Naive thymus-derived CD8-positive, alpha-beta T cell (primary cell): ENCODE data around the gene C19orf38. TPM values are rescaled to one million over a fixed set of nuclear protein-coding genes. Genes with fewer than 3 reads are reported as not detected.

Experiments used
- ATAC-seq, 2 donors: fragments of 150-1000 bp; cut with Tn5 transposase in 1 of 2; sonication (Bioruptor Pico), chemical (Tn5 transposase) in 1 of 2; 1 replicate in 1 of 2; 2 replicates in 1 of 2; pipeline ENCODE4 v1.10.0; 2021; ENCODE audit warnings: mild to moderate bottlenecking in 2 of 2, moderate library complexity in 2 of 2
- POLR2A ChIA-PET: fragments of 350-600 bp; sonication (Branson Sonifier 250); formaldehyde crosslinking; loops from one replicate; lab custom pipeline; 2021; ENCODE audit warnings: antibody characterized with exemption; lab: Charles Lee
- DNase-seq, 10 donors: peaks; one replicate each; pipeline versions ENCODE4 v3.0.0 to v3.0.0-alpha.2; 2020 to 2022
- H3K27ac Mint-ChIP-seq, 10 donors: one replicate each; pipeline ENCODE4 v1.8.0; 2020 to 2022; ENCODE audit warnings: mild to moderate bottlenecking in 10 of 10, mixed read lengths in 10 of 10, moderate library complexity in 4 of 10, inconsistent platforms in 1 of 10
- H3K27me3 Mint-ChIP-seq, 5 donors: one replicate each; pipeline ENCODE4 v1.8.0; 2021 to 2022; ENCODE audit warnings: mixed read lengths in 5 of 5
- H3K36me3 Mint-ChIP-seq, 3 donors: one replicate each; pipeline ENCODE4 v1.8.0; 2020 to 2022; ENCODE audit warnings: mixed read lengths in 3 of 3, mild to moderate bottlenecking in 2 of 3, inconsistent platforms in 1 of 3
- H3K4me1 Mint-ChIP-seq, 4 donors: one replicate each; pipeline ENCODE4 v1.8.0; 2021 to 2022; ENCODE audit warnings: mixed read lengths in 4 of 4
- H3K4me3 Mint-ChIP-seq, 10 donors: one replicate each; pipeline ENCODE4 v1.8.0; 2020 to 2022; ENCODE audit warnings: mild to moderate bottlenecking in 10 of 10, mixed read lengths in 10 of 10, moderate library complexity in 6 of 10, inconsistent platforms in 1 of 10
- H3K9me3 Mint-ChIP-seq, 9 donors: one replicate each; pipeline ENCODE4 v1.8.0; 2020 to 2022; ENCODE audit warnings: mixed read lengths in 9 of 9, mild to moderate bottlenecking in 3 of 9, inconsistent platforms in 1 of 9, moderate library complexity in 1 of 9
- polyA plus RNA-seq, 3 donors: library from polyadenylated mRNA; unstranded; fragments of 300-500 nt; fragmentation: Illumina TruSeq; gene quantifications; one replicate each; pipeline ENCODE4 v1.2.3, GENCODE V29; 2021
- total RNA-seq, 8 experiments: library from RNA in 2 of 8; stranded (reverse) in 2 of 8; gene quantifications; one replicate each; pipeline ENCODE4 v1.2.3 and lab custom pipeline; 2021 to 2026

Gene C19orf38
- total RNA-seq (under 1 TPM; 0.41 to 0.60 TPM), polyA plus RNA-seq (under 1 TPM in 1 of 3 donors, not detected in 2; 0.17 TPM), total RNA-seq (lab: John Stamatoyannopoulos, UW) (0 to 0.86 (median 0.48) reads per million in 6 experiments)

GRCh38 chr19:10848230-10848856 is at the start of gene C19orf38:
Gene C19orf38, plus strand, starts transcription at chr19:10848415. Its CDS starts 94 bp downstream, at chr19:10848509.
- no peak for DNase-seq
- peaks cover 1 to 11% (median 8%) of the 10 kb centered on the region in 4 donors for H3K4me1 Mint-ChIP-seq
- POLR2A ChIA-PET: interaction anchor here (1.4 kb wide), 1 partner anchor 13 kb away, joined by 3 read pairs; the partner anchor contains the start of gene TMED1

DNA sequence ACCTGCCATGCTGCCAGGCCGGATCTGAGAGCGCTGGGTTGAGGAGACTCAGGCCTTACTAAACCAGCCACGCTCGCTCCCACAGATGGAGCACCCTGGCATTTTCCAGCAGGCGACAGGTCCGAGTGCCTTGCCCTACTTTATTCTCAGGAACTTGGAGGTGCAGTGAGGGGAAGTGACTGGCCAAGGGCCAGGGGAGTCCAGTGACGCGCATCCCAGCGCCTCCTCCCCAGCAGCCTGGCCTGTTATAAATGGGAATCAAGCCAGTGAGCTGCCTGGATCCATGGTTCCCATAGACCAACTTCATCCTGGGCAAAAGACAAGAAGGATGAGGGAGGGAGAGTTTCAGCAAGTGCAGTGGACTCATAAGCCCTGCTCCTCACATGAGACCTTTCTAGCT is 47.7 kb upstream of the C19orf38 start:
- Mint-ChIP-seq H3K4me1 (peaks cover 11 to 32% (median 21%) of the 10 kb centered on the region in 4 donors), H3K36me3 (peaks cover 0 to 68% (median 13%) of the 10 kb centered on the region in 3 donors), H3K9me3 (no peaks in the 10 kb centered on the region), H3K27ac (peak overlapping the region in 6 of 10 donors; percentile 14 to 89 (median 64)), H3K4me3 (no peak overlapping the region), H3K27me3 (no peaks in the 10 kb centered on the region)
- no peak for ATAC-seq
- DNase-seq: no peak
- POLR2A ChIA-PET: no interaction called here

More at GRCh38 chr19:10848230-10848856, at the start of gene C19orf38:
- H3K27me3 Mint-ChIP-seq: peaks cover 0 to 3% (median 0%) of the 10 kb centered on the region in 5 donors
- ATAC-seq: peak in 1 of 2 donors; percentile 52
- H3K9me3 Mint-ChIP-seq: peaks cover 0 to 15% (median 4%) of the 10 kb centered on the region in 9 donors
- peak within 1 kb of the TSS; percentile 26 to 67 (median 36) for H3K4me3 Mint-ChIP-seq
- H3K27ac Mint-ChIP-seq: peak within 1 kb of the TSS in 3 of 10 donors; percentile 35 to 56 (median 37)
- H3K36me3 Mint-ChIP-seq: peaks cover 0 to 4% (median 4%) of the 10 kb centered on the region in 3 donors

DNA sequence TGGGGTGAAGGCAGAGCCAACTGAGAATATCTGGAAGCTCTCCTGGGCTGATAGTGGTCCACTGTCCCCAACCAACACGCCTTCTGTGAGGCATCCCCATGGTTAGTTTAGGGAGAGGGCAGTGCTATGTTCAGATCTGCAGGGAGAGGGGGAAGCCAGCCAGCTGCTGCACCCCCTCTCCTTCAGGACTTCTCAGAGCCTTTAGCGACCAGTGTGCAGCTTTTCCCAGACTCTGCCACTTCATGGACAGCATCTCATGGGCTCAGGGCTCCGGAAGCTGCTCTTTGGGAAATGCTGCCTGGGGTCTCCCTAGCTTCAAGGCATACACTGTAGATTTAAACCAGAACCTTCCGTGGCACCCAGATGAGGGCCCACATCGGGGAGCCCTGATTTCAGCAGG is 45.7 kb upstream of the C19orf38 start:
- peaks cover 8 to 24% (median 14%) of the 10 kb centered on the region in 4 donors for H3K4me1 Mint-ChIP-seq
- peak overlapping the region in 1 of 10 donors; percentile 38 for H3K27ac Mint-ChIP-seq
- no peaks in the 10 kb centered on the region for H3K9me3 Mint-ChIP-seq
- H3K4me3 Mint-ChIP-seq: no peak overlapping the region
- POLR2A ChIA-PET: no interaction called here
- no peaks in the 10 kb centered on the region for H3K27me3 Mint-ChIP-seq
- DNase-seq (no peak), ATAC-seq (no peak)
- H3K36me3 Mint-ChIP-seq: peaks cover 0 to 59% (median 13%) of the 10 kb centered on the region in 3 donors

GRCh38 chr19:10803252-10803651 is 45.0 kb upstream of the C19orf38 start:
- no peak for DNase-seq
- ATAC-seq: no peak
- Mint-ChIP-seq H3K27me3 (no peaks in the 10 kb centered on the region), H3K36me3 (peaks cover 0 to 64% (median 13%) of the 10 kb centered on the region in 3 donors), H3K4me1 (peaks cover 6 to 20% (median 9%) of the 10 kb centered on the region in 4 donors), H3K9me3 (no peaks in the 10 kb centered on the region), H3K27ac (peak overlapping the region in 1 of 10 donors; percentile 52), H3K4me3 (peak overlapping the region in 1 of 10 donors; percentile 7)
- POLR2A ChIA-PET: no interaction called here

GRCh38 chr19:10805065-10805757 is 43.0 kb upstream of the C19orf38 start:
- POLR2A ChIA-PET: interaction anchor here (0.9 kb wide), 1 partner anchor 75 kb away, joined by 3 read pairs; no protein-coding TSS in a partner anchor
- Mint-ChIP-seq H3K9me3 (no peaks in the 10 kb centered on the region), H3K27ac (peak overlapping the region in 6 of 10 donors; percentile 5 to 60 (median 40)), H3K4me1 (peaks cover 16 to 23% (median 18%) of the 10 kb centered on the region in 4 donors), H3K4me3 (no peak overlapping the region), H3K27me3 (no peaks in the 10 kb centered on the region), H3K36me3 (peaks cover 0 to 66% (median 20%) of the 10 kb centered on the region in 3 donors)
- DNase-seq (no peak), ATAC-seq (no peak)

GRCh38 chr19:10805758-10806247 is 42.4 kb upstream of the C19orf38 start:
- Mint-ChIP-seq H3K27ac (peak overlapping the region in 2 of 10 donors; percentile 34 to 60), H3K4me1 (peaks cover 16 to 23% (median 18%) of the 10 kb centered on the region in 4 donors), H3K9me3 (no peaks in the 10 kb centered on the region), H3K36me3 (peaks cover 0 to 60% (median 20%) of the 10 kb centered on the region in 3 donors), H3K4me3 (no peak overlapping the region), H3K27me3 (no peaks in the 10 kb centered on the region)
- ATAC-seq: no peak
- DNase-seq: no peak
- POLR2A ChIA-PET: interaction anchor here (0.9 kb wide), 1 partner anchor 75 kb away, joined by 3 read pairs; no protein-coding TSS in a partner anchor

- H3K27me3 Mint-ChIP-seq: no peaks in the 10 kb centered on the region
- peaks cover 0 to 52% (median 16%) of the 10 kb centered on the region in 3 donors for H3K36me3 Mint-ChIP-seq
- ATAC-seq (peak in 1 of 2 donors; percentile 59), DNase-seq (no peak)
- H3K9me3 Mint-ChIP-seq: no peaks in the 10 kb centered on the region
- H3K4me1 Mint-ChIP-seq: peaks cover 16 to 34% (median 19%) of the 10 kb centered on the region in 4 donors
- peak overlapping the region in 2 of 10 donors; percentile 15 to 31 for H3K4me3 Mint-ChIP-seq
- POLR2A ChIA-PET: no interaction called here
- peak overlapping the region; percentile 0 to 83 (median 56) for H3K27ac Mint-ChIP-seq
These were observed 39.1 kb upstream of the C19orf38 start for GRCh38 chr19:10808937-10809649.

DNA sequence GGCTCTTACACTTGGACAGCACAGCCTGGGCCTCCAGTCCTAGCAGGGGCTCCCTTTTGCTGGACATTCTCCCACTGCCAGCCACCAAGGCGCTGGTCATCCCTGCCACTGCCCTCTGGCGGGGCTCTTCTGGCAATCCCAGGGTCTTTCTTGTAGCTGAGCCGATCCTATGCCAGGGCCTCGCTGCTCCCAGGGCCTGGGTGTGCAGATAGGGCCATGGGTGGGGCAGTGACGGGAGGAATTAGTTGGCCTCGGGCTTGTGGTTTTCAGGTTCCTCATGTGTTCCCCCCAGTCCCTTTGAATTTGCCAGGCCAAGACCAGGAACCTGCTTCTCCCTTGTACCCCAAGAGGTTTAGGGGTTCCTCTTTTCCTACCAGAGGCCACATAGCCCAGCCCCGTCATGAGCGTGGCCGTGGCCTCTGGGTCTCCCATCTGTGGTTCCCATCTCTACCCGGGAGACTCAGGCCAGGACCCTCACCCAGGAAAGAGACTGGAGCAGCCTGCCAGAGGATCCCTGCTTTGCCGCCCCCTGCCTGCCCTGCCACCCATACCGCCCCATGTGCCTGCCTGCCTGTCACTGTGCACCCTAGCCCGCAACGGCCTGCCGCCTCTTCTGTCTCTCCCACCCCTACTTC is 38.4 kb upstream of the C19orf38 start:
- DNase-seq: no peak
- H3K36me3 Mint-ChIP-seq: peaks cover 0 to 53% (median 12%) of the 10 kb centered on the region in 3 donors

GRCh38 chr19:10811391-10812111 is 36.7 kb upstream of the C19orf38 start:
- Mint-ChIP-seq H3K9me3 (no peaks in the 10 kb centered on the region), H3K4me1 (peaks cover 13 to 43% (median 19%) of the 10 kb centered on the region in 4 donors), H3K27me3 (no peaks in the 10 kb centered on the region), H3K36me3 (peaks cover 0 to 47% (median 7%) of the 10 kb centered on the region in 3 donors), H3K27ac (peak overlapping the region in 2 of 10 donors; percentile 25 to 43), H3K4me3 (no peak overlapping the region)
- ATAC-seq (no peak), DNase-seq (no peak)
- POLR2A ChIA-PET: no interaction called here

More for the DNA sequence above, 38.4 kb upstream of the C19orf38 start:
- peaks cover 15 to 41% (median 19%) of the 10 kb centered on the region in 4 donors for H3K4me1 Mint-ChIP-seq
- POLR2A ChIA-PET: no interaction called here
- no peaks in the 10 kb centered on the region for H3K27me3 Mint-ChIP-seq
- ATAC-seq: no peak
- no peaks in the 10 kb centered on the region for H3K9me3 Mint-ChIP-seq
- H3K27ac Mint-ChIP-seq: peak overlapping the region in 6 of 10 donors; percentile 40 to 84 (median 54)
- H3K4me3 Mint-ChIP-seq: peak overlapping the region in 1 of 10 donors; percentile 31

DNA sequence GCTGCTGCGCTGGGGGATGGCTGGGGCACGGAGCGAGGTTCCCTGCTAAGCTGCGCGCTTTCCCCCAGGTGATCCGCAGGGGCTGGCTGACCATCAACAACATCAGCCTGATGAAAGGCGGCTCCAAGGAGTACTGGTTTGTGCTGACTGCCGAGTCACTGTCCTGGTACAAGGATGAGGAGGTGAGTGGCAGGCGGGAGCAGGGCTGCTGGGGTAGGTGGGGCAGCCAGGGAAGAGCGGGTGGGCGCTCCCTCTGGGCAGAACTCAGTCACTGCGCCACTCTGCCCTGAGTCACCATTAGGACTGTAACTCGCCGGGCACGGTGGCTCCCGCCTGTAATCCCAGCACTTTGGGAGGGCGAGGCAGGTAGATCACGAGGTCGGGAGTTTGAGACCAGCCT is 36.0 kb upstream of the C19orf38 start:
- H3K27ac Mint-ChIP-seq: peak overlapping the region in 3 of 10 donors; percentile 25 to 87 (median 43)
- H3K4me3 Mint-ChIP-seq: no peak overlapping the region
- H3K27me3 Mint-ChIP-seq: no peaks in the 10 kb centered on the region
- ATAC-seq: no peak
- DNase-seq: no peak
- no peaks in the 10 kb centered on the region for H3K9me3 Mint-ChIP-seq
- POLR2A ChIA-PET: interaction anchor here (0.6 to 1.2 kb wide), 2 partner anchors 13 to 33 kb away, joined by 3 read pairs; no protein-coding TSS in a partner anchor
- peaks cover 13 to 43% (median 19%) of the 10 kb centered on the region in 4 donors for H3K4me1 Mint-ChIP-seq
- peaks cover 0 to 47% (median 10%) of the 10 kb centered on the region in 3 donors for H3K36me3 Mint-ChIP-seq

DNA sequence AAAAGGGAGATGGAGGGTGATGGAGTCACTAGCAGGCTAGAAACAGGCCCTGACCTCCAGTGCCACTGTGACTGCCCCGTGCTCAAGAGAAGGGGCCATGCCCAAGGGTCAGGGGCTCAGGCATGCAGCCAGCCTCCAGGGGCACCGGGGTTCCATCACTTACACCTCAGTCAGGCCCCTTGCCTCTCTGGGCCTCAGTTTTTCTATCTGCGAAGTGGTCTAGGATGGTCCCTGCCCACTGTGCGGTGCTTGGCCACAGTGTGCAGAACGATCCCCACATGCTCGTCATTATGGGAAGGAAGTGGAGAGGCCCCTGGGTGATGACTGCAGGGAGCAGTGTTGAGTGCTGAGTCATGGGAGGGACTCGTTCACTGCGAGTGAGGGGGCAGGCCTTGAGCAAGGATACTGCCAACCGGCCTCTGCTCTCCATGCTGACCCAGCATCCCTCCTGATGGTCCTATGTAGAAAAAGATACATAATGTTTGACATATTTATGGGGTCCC is 35.3 kb upstream of the C19orf38 start:
- no peak for DNase-seq

More for the DNA sequence above, 35.3 kb upstream of the C19orf38 start:
- Mint-ChIP-seq H3K4me3 (peak overlapping the region in 2 of 10 donors; percentile 0 to 21), H3K9me3 (no peaks in the 10 kb centered on the region), H3K27me3 (no peaks in the 10 kb centered on the region), H3K27ac (peak overlapping the region in 6 of 10 donors; percentile 57 to 90 (median 78)), H3K36me3 (peaks cover 0 to 42% (median 10%) of the 10 kb centered on the region in 3 donors), H3K4me1 (peaks cover 13 to 42% (median 19%) of the 10 kb centered on the region in 4 donors)
- no peak for ATAC-seq
- POLR2A ChIA-PET: interaction anchor here (0.6 to 1.2 kb wide), 2 partner anchors 12 to 32 kb away, joined by 3 read pairs; no protein-coding TSS in a partner anchor
